Measurements from ENCODE around the gene SIPA1. TPM values are rescaled to one million over a fixed set of nuclear protein-coding genes. Genes with fewer than 3 reads are reported as not detected.

Gene SIPA1
- polyA plus RNA-seq, 3 donors from 2014 or later = 166 to 430 (median 222) TPM

GRCh38 chr11:65596520-65596919 lies 41.4 kb upstream of the SIPA1 start:
- H3K4me1 Mint-ChIP-seq = no peaks in the 10 kb centered on the region

GRCh38 chr11:65598258-65598699 lies 39.6 kb upstream of the SIPA1 start:
- H3K27me3 Mint-ChIP-seq (ENCODE audit: low read depth in 3 of 3) = peaks cover 0 to 2% (median 0%) of the 10 kb centered on the region in 3 donors
- no peaks in the 10 kb centered on the region for H3K36me3 Mint-ChIP-seq
- H3K4me1 Mint-ChIP-seq = no peaks in the 10 kb centered on the region
- H3K9me3 Mint-ChIP-seq = no peaks in the 10 kb centered on the region
- DNase-seq = no peak
- H3K27ac Mint-ChIP-seq = no peak overlapping the region
- H3K4me3 Mint-ChIP-seq = no peak overlapping the region

More at GRCh38 chr11:65596520-65596919, 41.4 kb upstream of the SIPA1 start:
- Mint-ChIP-seq H3K36me3 (no peaks in the 10 kb centered on the region), H3K9me3 (no peaks in the 10 kb centered on the region), H3K4me3 (no peak overlapping the region), H3K27ac (no peak overlapping the region), H3K27me3 (ENCODE audit: low read depth in 3 of 3) (peaks cover 0 to 6% (median 0%) of the 10 kb centered on the region in 3 donors)
- DNase-seq = no peak

GRCh38 chr11:65599216-65599954 lies 38.5 kb upstream of the SIPA1 start:
- no peak for DNase-seq
- Mint-ChIP-seq H3K4me3 (no peak overlapping the region), H3K4me1 (no peaks in the 10 kb centered on the region), H3K9me3 (no peaks in the 10 kb centered on the region), H3K36me3 (peaks cover 0 to 10% (median 0%) of the 10 kb centered on the region in 3 donors), H3K27me3 (ENCODE audit: low read depth in 3 of 3) (peaks cover 0 to 2% (median 0%) of the 10 kb centered on the region in 3 donors), H3K27ac (no peak overlapping the region)

GRCh38 chr11:65599955-65600246 lies 38.0 kb upstream of the SIPA1 start:
- H3K4me3 Mint-ChIP-seq = no peak overlapping the region
- no peaks in the 10 kb centered on the region for H3K9me3 Mint-ChIP-seq
- no peak overlapping the region for H3K27ac Mint-ChIP-seq
- peaks cover 0 to 2% (median 0%) of the 10 kb centered on the region in 3 donors for H3K27me3 Mint-ChIP-seq (ENCODE audit: low read depth in 3 of 3)
- peaks cover 0 to 12% (median 0%) of the 10 kb centered on the region in 3 donors for H3K36me3 Mint-ChIP-seq
- no peaks in the 10 kb centered on the region for H3K4me1 Mint-ChIP-seq
- no peak for DNase-seq

GRCh38 chr11:65604258-65604657 lies 33.6 kb upstream of the SIPA1 start:
- no peak for DNase-seq
- Mint-ChIP-seq H3K9me3 (no peaks in the 10 kb centered on the region), H3K4me3 (no peak overlapping the region), H3K27me3 (ENCODE audit: low read depth in 3 of 3) (peaks cover 0 to 1% (median 0%) of the 10 kb centered on the region in 3 donors), H3K27ac (peak overlapping the region in 2 of 6 donors; percentile 9 to 29), H3K4me1 (peaks cover 3 to 7% of the 10 kb centered on the region in 2 donors), H3K36me3 (peaks cover 0 to 19% (median 0%) of the 10 kb centered on the region in 3 donors)

- H3K27me3 Mint-ChIP-seq (ENCODE audit: low read depth in 3 of 3) = peaks cover 0 to 3% (median 0%) of the 10 kb centered on the region in 3 donors
- no peak overlapping the region for H3K27ac Mint-ChIP-seq
- peaks cover 0 to 23% (median 0%) of the 10 kb centered on the region in 3 donors for H3K36me3 Mint-ChIP-seq
- no peaks in the 10 kb centered on the region for H3K9me3 Mint-ChIP-seq
- peaks cover 26 to 27% of the 10 kb centered on the region in 2 donors for H3K4me1 Mint-ChIP-seq
- H3K4me3 Mint-ChIP-seq = no peak overlapping the region
- DNase-seq = no peak
These were observed 30.9 kb upstream of the SIPA1 start for GRCh38 chr11:65606876-65607613.

- peaks cover 34% of the 10 kb centered on the region in 2 donors for H3K4me1 Mint-ChIP-seq
- H3K4me3 Mint-ChIP-seq = no peak overlapping the region
- peak overlapping the region in 2 of 6 donors; percentile 53 to 77 for H3K27ac Mint-ChIP-seq
- no peak for DNase-seq
- peaks cover 0 to 23% (median 0%) of the 10 kb centered on the region in 3 donors for H3K36me3 Mint-ChIP-seq
- H3K27me3 Mint-ChIP-seq (ENCODE audit: low read depth in 3 of 3) = peaks cover 1 to 3% (median 2%) of the 10 kb centered on the region in 3 donors
- H3K9me3 Mint-ChIP-seq = no peaks in the 10 kb centered on the region
These were observed 30.1 kb upstream of the SIPA1 start for GRCh38 chr11:65607614-65608426.

GRCh38 chr11:65609229-65609628 lies 28.7 kb upstream of the SIPA1 start:
- DNase-seq = no peak
- peak overlapping the region; percentile 7 to 79 (median 68) for H3K27ac Mint-ChIP-seq
- no peaks in the 10 kb centered on the region for H3K9me3 Mint-ChIP-seq
- peaks cover 38 to 42% of the 10 kb centered on the region in 2 donors for H3K4me1 Mint-ChIP-seq
- peaks cover 1 to 3% (median 2%) of the 10 kb centered on the region in 3 donors for H3K27me3 Mint-ChIP-seq (ENCODE audit: low read depth in 3 of 3)
- peak overlapping the region in 3 of 5 donors; percentile 6 to 47 (median 20) for H3K4me3 Mint-ChIP-seq
- H3K36me3 Mint-ChIP-seq = peaks cover 0 to 15% (median 0%) of the 10 kb centered on the region in 3 donors

- peaks cover 0 to 11% (median 0%) of the 10 kb centered on the region in 3 donors for H3K36me3 Mint-ChIP-seq
- peak overlapping the region in 1 of 5 donors; percentile 20 for H3K4me3 Mint-ChIP-seq
- peak overlapping the region; percentile 60 to 85 (median 74) for H3K27ac Mint-ChIP-seq
- peaks cover 38 to 42% of the 10 kb centered on the region in 2 donors for H3K4me1 Mint-ChIP-seq
- peaks cover 1 to 3% (median 2%) of the 10 kb centered on the region in 3 donors for H3K27me3 Mint-ChIP-seq (ENCODE audit: low read depth in 3 of 3)
- no peaks in the 10 kb centered on the region for H3K9me3 Mint-ChIP-seq
- no peak for DNase-seq
These were observed 28.2 kb upstream of the SIPA1 start for GRCh38 chr11:65609665-65610064.

GRCh38 chr11:65610404-65610803 lies 27.5 kb upstream of the SIPA1 start:
- peaks cover 2 to 4% (median 3%) of the 10 kb centered on the region in 3 donors for H3K27me3 Mint-ChIP-seq (ENCODE audit: low read depth in 3 of 3)
- peak overlapping the region in 1 of 5 donors; percentile 12 for H3K4me3 Mint-ChIP-seq
- no peaks in the 10 kb centered on the region for H3K9me3 Mint-ChIP-seq
- H3K27ac Mint-ChIP-seq = peak overlapping the region; percentile 65 to 85 (median 76)
- H3K36me3 Mint-ChIP-seq = peaks cover 0 to 11% (median 0%) of the 10 kb centered on the region in 3 donors
- peaks cover 44% of the 10 kb centered on the region in 2 donors for H3K4me1 Mint-ChIP-seq
- no peak for DNase-seq

GRCh38 chr11:65611028-65611757 lies 26.7 kb upstream of the SIPA1 start:
- Mint-ChIP-seq H3K4me3 (peak overlapping the region in 3 of 5 donors; percentile 24 to 48 (median 27)), H3K27ac (peak overlapping the region; percentile 20 to 85 (median 72)), H3K9me3 (no peaks in the 10 kb centered on the region), H3K36me3 (peaks cover 0 to 11% (median 0%) of the 10 kb centered on the region in 3 donors), H3K4me1 (peaks cover 45 to 47% of the 10 kb centered on the region in 2 donors), H3K27me3 (ENCODE audit: low read depth in 3 of 3) (peaks cover 5 to 6% (median 5%) of the 10 kb centered on the region in 3 donors)
- DNase-seq = no peak

- H3K27me3 Mint-ChIP-seq (ENCODE audit: low read depth in 3 of 3) = peaks cover 5 to 8% (median 5%) of the 10 kb centered on the region in 3 donors
- H3K27ac Mint-ChIP-seq = peak overlapping the region; percentile 81 to 96 (median 90)
- no peaks in the 10 kb centered on the region for H3K9me3 Mint-ChIP-seq
- H3K4me3 Mint-ChIP-seq = peak overlapping the region; percentile 77 to 97 (median 86)
- H3K36me3 Mint-ChIP-seq = peaks cover 0 to 11% (median 0%) of the 10 kb centered on the region in 3 donors
- peaks cover 53 to 55% of the 10 kb centered on the region in 2 donors for H3K4me1 Mint-ChIP-seq
- DNase-seq = no peak
These were observed 25.9 kb upstream of the SIPA1 start for GRCh38 chr11:65611758-65612603.
